ENCODE measurements around the gene RABGAP1L. TPM values are rescaled to one million over a fixed set of nuclear protein-coding genes. Genes with fewer than 3 reads are reported as not detected.

The RABGAP1L gene
- total RNA-seq, 1 experiment from 2014 or later = 29.3 TPM

GRCh38 chr1:174761335-174761734 is 602.0 kb downstream of the RABGAP1L start:
- no TSS peak for BruUV-seq (replicated peaks)
- DNase-seq (ENCODE audit: low read depth, low spot score) = no peak
- intact Hi-C loops (cut with micrococcal nuclease) = no loop called here
- Histone ChIP-seq H2AFZ (ENCODE audit: low read depth, low read length, poor library complexity, severe bottlenecking) (no peak overlapping the region), H3K27ac (ENCODE audit: low read depth, low read length) (no peak overlapping the region), H3K4me2 (ENCODE audit: low read length) (no peak overlapping the region), H3K27me3 (ENCODE audit: insufficient read depth, low read length) (no peaks in the 10 kb centered on the region), H3K9ac (ENCODE audit: low read length) (no peak overlapping the region), H3K79me2 (ENCODE audit: insufficient read depth, low read length) (no peaks in the 10 kb centered on the region), H3K4me1 (ENCODE audit: control insufficient read depth in 1 of 2, insufficient read depth in 2 of 2, low read length in 2 of 2) (no peaks in the 10 kb centered on the region), H3K36me3 (ENCODE audit: control insufficient read depth in 1 of 2, insufficient read depth in 2 of 2, low read length in 2 of 2) (no peaks in the 10 kb centered on the region), H3K4me3 (replicated peaks in 1 of 2; ENCODE audit: low read depth in 1 of 2, low read length in 2 of 2) (no peak overlapping the region), H4K20me1 (ENCODE audit: insufficient read depth) (no peaks in the 10 kb centered on the region), H3K9me2 (ENCODE audit: insufficient read depth) (no peaks in the 10 kb centered on the region), H3K9me3 (ENCODE audit: control insufficient read depth in 1 of 2, insufficient read depth in 1 of 2, low read depth in 1 of 2, low read length in 2 of 2) (no peaks in the 10 kb centered on the region)
- ChIA-PET RAD21 (ENCODE audit: low non-redundant PET in 1 of 2, low total read pairs in 2 of 2, uncharacterized antibody in 2 of 2, unreplicated experiment in 2 of 2) (no interaction called here), CTCF (no interaction called here), POLR2A (no interaction called here)
- TF ChIP-seq ZBTB33 (IDR thresholded peaks at IDR 0.05; ENCODE audit: extremely low read depth, insufficient replicate concordance, low read length) (no peak), POLR2A (IDR thresholded peaks at IDR 0.05; ENCODE audit: borderline replicate concordance, extremely low read depth, insufficient read depth, insufficient read length) (no peak), JUND (IDR thresholded peaks at IDR 0.05) (no peak), TCF7L2 (IDR thresholded peaks at IDR 0.05; ENCODE audit: borderline replicate concordance, extremely low read depth, insufficient read depth, insufficient read length) (no peak), EGR1 (IDR thresholded peaks at IDR 0.05; ENCODE audit: low read depth) (no peak), CEBPB (IDR thresholded peaks at IDR 0.05; ENCODE audit: low read depth) (no peak), SRF (IDR thresholded peaks at IDR 0.05; ENCODE audit: low read depth) (no peak), FOSL1 (IDR thresholded peaks at IDR 0.05; ENCODE audit: low read depth) (no peak), REST (IDR thresholded peaks at IDR 0.05; ENCODE audit: low read depth) (no peak), ZFX (IDR thresholded peaks at IDR 0.05) (no peak)
- ATAC-seq = no peak

All from HCT116 (cell line).